ENCODE results near the gene ZNF385C. TPM values are rescaled to one million over a fixed set of nuclear protein-coding genes. Genes with fewer than 3 reads are reported as not detected.

Gene ZNF385C
- total RNA-seq, 1 experiment from 2014 or later = 2.8 TPM

DNA sequence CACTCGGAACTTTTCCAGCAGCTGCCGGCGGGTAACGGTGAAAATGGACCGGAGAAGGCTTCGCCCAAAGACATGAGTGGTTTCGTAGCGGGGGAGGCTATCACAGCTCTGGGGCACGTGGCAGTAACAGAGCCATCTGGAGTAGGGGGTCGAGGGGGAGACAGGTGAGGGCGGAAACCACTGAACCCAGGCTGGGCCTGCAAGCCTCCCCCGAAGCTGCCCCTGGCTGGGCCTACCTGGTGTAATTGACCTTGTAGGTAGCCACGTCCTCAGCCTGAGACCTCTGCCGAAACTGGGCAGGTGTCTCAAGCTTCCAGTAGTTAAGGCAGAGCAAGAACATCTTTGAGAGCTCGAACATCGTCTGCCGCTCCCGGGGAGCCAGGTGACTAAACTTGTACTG is 21.0 kb upstream of the ZNF385C start:
- H2BK5ac ChIP-seq (ENCODE audit: insufficient read length, low read length) = no peak overlapping the region
- H3K4me1 ChIP-seq (ENCODE audit: insufficient read depth, low read length) = no peaks in the 10 kb centered on the region
- no peak overlapping the region for H3K56ac ChIP-seq (ENCODE audit: insufficient read length, low read depth, low read length)
- H4K91ac ChIP-seq (ENCODE audit: insufficient read length, low read depth, low read length) = no peak overlapping the region
- no peak overlapping the region for H2BK15ac ChIP-seq (ENCODE audit: low read depth, low read length)
- no peak overlapping the region for H3K9ac ChIP-seq (ENCODE audit: extremely low read depth, insufficient read length, low read length)
- H3K18ac ChIP-seq (ENCODE audit: insufficient read length, low read depth, low read length) = no peak overlapping the region
- H4K20me1 ChIP-seq (ENCODE audit: control insufficient read depth, insufficient read depth, insufficient read length) = no peaks in the 10 kb centered on the region
- peaks cover 22 to 32% of the 10 kb centered on the region in 2 experiments for H3K4me1 Mint-ChIP-seq
- no peak overlapping the region for H2AK5ac ChIP-seq (ENCODE audit: insufficient read length, low read length)
- no CpG with 5 or more reads among the region's 18 CpGs for WGBS (ENCODE audit: extremely low coverage, insufficient read length, low lambda C conversion rate)
- no peaks in the 10 kb centered on the region for H3K79me2 ChIP-seq (ENCODE audit: insufficient read depth, low read length)
- no peak for DNase-seq
- no peaks in the 10 kb centered on the region for H3K9me3 ChIP-seq (ENCODE audit: control insufficient read depth, low read depth, low read length)
- no peak overlapping the region for H2AFZ ChIP-seq (ENCODE audit: low read length)
- no peaks in the 10 kb centered on the region for H3K9me3 Mint-ChIP-seq
- no peaks in the 10 kb centered on the region for H3K23me2 ChIP-seq (ENCODE audit: insufficient read length, low read depth, low read length, poor library complexity, severe bottlenecking)
- TF ChIP-seq, protein P1, sequence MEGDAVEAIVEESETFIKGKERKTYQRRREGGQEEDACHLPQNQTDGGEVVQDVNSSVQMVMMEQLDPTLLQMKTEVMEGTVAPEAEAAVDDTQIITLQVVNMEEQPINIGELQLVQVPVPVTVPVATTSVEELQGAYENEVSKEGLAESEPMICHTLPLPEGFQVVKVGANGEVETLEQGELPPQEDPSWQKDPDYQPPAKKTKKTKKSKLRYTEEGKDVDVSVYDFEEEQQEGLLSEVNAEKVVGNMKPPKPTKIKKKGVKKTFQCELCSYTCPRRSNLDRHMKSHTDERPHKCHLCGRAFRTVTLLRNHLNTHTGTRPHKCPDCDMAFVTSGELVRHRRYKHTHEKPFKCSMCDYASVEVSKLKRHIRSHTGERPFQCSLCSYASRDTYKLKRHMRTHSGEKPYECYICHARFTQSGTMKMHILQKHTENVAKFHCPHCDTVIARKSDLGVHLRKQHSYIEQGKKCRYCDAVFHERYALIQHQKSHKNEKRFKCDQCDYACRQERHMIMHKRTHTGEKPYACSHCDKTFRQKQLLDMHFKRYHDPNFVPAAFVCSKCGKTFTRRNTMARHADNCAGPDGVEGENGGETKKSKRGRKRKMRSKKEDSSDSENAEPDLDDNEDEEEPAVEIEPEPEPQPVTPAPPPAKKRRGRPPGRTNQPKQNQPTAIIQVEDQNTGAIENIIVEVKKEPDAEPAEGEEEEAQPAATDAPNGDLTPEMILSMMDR (conservative IDR thresholded peaks at IDR 0.05) = no peak
- no peaks in the 10 kb centered on the region for H3K27me3 Mint-ChIP-seq (ENCODE audit: low read depth)
- H3K27me3 ChIP-seq (ENCODE audit: insufficient read depth, low read length) = no peaks in the 10 kb centered on the region
- no peak overlapping the region for H3K27ac Mint-ChIP-seq
- no peak overlapping the region for H4K8ac ChIP-seq (replicated peaks; ENCODE audit: insufficient read length, low read depth, low read length)
- H3K4me3 Mint-ChIP-seq = peak overlapping the region in 1 of 2 experiments; percentile 14; a peak in 1 of 5 replicates
- H3K4me2 ChIP-seq (ENCODE audit: insufficient read depth, insufficient read length, low read length) = no peak overlapping the region
- H3K4ac ChIP-seq (ENCODE audit: low read depth, low read length) = no peak overlapping the region
- no peak overlapping the region for H3K27ac ChIP-seq (ENCODE audit: insufficient read length, low read depth, low read length)
- no peak overlapping the region for H3K14ac ChIP-seq (ENCODE audit: insufficient read depth, low read length)
- no peak overlapping the region for H2BK12ac ChIP-seq (ENCODE audit: insufficient read length, low read depth, low read length)
- no peak overlapping the region for H3K23ac ChIP-seq (ENCODE audit: insufficient read length, low read depth, low read length)
- no peak overlapping the region for H2BK20ac ChIP-seq (ENCODE audit: low read depth, low read length, poor library complexity, severe bottlenecking)
- no peak overlapping the region for H3T11ph ChIP-seq (ENCODE audit: low read length)
- no peak overlapping the region for H2BK120ac ChIP-seq (ENCODE audit: low read depth, low read length, poor library complexity, severe bottlenecking)
- no peaks in the 10 kb centered on the region for H3K79me1 ChIP-seq (ENCODE audit: insufficient read depth, low read depth, low read length, poor library complexity, severe bottlenecking)
- H3K36me3 Mint-ChIP-seq (ENCODE audit: insufficient read depth in 1 of 3, low read depth in 3 of 3) = peaks cover 8 to 53% (median 43%) of the 10 kb centered on the region in 3 experiments; a peak in 6 of 7 replicates
- H4K5ac ChIP-seq (ENCODE audit: insufficient read length, low read depth, low read length) = no peak overlapping the region

Data from H9 (cell line).